Stimulated activated CD4-positive, alpha-beta T cell treated with anti-CD3 and anti-CD28 coated beads, Interleukin-4, amount 100 ng/mL, for 48 hours (primary cell): ENCODE measurements around the gene TIAM2.
"Not testable (repeated sequence)": the region's sequence is repeated elsewhere in the genome, so short reads cannot be mapped to it uniquely, and the experiment has no call there.

Source experiments
- DNase-seq, 2 donors: peaks; one replicate each; pipeline ENCODE4 v3.0.0-alpha.2; 2020; ENCODE audit warnings: low read depth in 2 of 2

The TIAM2 gene

DNA sequence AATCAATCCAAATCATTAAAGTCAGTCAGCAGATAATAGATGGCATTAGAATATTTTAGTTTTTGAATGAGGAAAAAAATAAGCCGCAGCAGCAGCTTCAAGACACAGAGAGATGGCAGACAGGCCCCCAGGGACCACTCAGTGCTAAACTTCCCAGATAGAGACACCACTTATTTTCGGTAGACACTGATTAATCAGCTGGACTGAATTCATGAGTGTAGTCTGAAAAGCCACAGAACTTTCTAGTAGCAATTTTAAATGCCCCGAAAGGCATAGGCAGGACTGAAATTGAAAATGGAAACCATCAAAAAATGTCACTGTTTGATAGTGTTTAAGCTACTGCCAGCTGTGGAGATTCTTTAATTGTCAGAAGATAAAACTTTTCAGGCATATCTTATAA lies 265.6 kb downstream of the TIAM2 start:
- DNase-seq: no peak

DNA sequence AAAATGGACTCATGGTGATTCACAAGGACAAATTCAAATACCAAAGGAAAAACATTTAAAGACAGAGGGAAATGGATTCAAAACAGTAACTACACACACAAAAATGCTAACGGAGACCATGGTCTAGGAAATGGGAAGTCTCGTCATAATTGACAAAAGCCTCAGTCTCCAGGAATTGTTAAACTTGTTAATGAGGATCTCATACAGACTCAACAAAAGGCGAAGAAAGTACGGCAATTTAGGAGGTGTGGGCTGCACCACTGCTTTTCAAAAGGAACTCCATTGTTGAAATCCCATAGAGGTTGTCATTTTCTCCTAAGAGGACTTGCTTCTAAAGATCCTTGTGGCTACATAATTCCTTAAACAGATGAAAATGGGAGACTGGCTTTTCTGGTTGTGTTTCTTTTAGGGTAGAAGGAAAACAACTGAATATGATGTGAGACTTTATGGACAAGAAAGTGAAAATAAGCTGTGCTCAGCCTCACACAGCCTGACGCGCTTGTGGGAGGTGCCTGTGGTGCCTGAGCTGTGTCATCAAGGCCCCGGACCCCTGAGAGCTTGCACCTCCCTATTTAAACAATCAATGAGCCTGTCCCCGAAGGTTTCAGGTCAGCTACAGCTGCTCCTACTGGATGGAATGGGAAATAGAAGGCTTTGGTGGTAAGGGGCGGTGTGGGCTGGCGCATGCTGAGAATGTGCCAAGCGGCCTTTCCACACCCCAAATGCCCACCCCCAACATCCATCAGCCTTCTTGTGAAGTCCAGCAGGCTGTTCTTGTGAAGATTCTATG lies 266.2 kb downstream of the TIAM2 start:
- no peak for DNase-seq

DNA sequence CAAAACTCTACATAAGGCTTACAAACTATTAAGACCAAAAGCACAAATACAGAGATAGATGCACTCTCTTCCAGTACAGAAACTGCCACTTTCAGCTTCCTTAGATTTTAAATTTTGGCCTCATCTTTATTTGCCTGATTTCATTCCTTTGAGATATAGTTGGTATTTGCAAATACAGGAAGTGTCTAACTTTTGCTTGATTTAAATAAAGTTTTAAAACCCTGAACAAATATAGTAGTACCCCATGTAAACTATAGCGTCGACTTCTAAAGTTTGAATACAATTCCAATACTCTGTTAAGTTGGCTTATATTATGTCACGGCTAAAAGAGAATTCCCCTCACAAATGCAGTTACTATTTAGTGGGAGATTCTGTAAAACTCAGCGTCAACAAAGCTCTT lies 267.5 kb downstream of the TIAM2 start:
- DNase-seq: no peak

GRCh38 chr6:155263373-155264063 lies 268.4 kb downstream of the TIAM2 start, which contains the start of gene CLDN20:
TSS of gene CLDN20 (plus strand) at chr6:155264013. CDS start at chr6:155275720, 11,707 bp downstream.
- DNase-seq: no peak

- no peak for DNase-seq
Observed at GRCh38 chr6:155264693-155265320, 269.7 kb downstream of the TIAM2 start.

- DNase-seq: no peak
Observed at GRCh38 chr6:155265843-155266535, 270.9 kb downstream of the TIAM2 start.

DNA sequence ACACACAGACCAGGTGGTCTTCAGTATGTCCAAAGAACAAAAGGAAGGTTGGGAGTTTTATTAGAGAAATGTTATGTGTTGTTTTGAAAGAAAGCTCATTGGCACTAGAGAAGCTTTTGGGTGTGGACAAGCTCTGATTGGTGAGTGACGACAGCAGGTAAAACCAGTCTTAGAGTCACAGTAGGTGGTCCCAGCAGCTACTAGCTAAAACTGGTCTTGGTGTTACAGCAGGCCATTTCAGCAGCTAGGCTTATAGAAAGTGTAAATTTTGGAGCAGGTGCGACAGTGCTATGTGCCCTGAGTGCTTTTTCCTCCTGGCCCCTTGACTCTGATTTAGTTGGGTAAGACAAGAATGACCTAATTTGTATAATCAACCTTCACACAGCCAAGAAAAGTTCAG lies 272.3 kb downstream of the TIAM2 start:
- DNase-seq: no peak

- not testable (repeated sequence) for DNase-seq
Observed at GRCh38 chr6:155268088-155268867, 273.2 kb downstream of the TIAM2 start.

DNA sequence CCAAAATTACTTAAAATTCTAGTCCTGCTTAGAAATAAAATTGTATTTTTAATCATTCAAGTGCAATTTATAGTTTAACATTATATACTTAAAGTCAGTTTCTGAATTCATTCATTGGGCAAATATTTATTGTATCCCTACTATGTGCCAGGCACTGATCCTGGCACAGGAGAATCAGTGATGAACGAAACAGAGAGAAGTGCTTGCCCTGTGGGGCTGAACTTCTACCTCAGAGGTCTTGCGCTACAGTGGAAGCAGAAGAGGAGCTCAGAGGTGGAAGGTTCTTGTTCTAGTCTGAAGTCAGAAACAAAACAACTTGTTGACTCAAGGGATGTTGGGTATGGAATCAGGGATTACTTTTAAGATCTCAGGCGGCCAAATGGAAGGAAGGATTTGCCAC lies 274.6 kb downstream of the TIAM2 start:
- DNase-seq: no peak

GRCh38 chr6:155270561-155271091 lies 275.5 kb downstream of the TIAM2 start:
- DNase-seq: no peak

GRCh38 chr6:155271145-155271544 lies 276.0 kb downstream of the TIAM2 start:
- DNase-seq: no peak

GRCh38 chr6:155272353-155273232 lies 277.5 kb downstream of the TIAM2 start:
- DNase-seq: no peak

GRCh38 chr6:155273431-155273830 lies 278.3 kb downstream of the TIAM2 start:
- no peak for DNase-seq

GRCh38 chr6:155274106-155274505 lies 279.0 kb downstream of the TIAM2 start:
- no peak for DNase-seq

- no peak for DNase-seq
Observed at GRCh38 chr6:155274533-155274932, 279.4 kb downstream of the TIAM2 start.

DNA sequence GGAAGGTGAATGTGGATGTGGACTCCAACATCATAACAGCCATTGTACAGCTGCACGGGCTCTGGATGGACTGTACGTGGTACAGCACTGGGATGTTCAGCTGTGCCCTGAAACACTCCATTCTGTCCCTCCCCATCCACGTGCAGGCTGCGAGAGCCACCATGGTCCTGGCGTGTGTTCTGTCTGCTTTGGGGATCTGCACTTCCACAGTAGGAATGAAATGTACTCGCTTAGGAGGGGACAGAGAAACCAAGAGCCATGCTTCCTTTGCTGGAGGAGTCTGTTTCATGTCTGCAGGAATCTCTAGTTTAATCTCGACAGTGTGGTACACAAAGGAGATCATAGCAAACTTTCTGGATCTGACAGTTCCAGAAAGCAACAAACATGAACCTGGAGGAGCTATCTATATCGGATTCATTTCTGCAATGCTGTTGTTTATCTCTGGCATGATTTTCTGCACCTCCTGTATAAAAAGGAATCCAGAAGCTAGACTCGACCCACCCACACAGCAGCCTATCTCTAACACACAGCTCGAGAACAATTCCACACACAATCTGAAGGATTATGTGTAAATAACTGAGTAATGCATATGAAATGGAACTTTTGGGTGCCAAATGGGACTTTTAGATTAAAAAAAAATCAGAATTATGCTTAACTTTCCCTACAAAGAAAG lies 280.8 kb downstream of the TIAM2 start:
- DNase-seq: no peak

- DNase-seq: no peak
Observed at GRCh38 chr6:155276638-155277037, 281.5 kb downstream of the TIAM2 start.

- no peak for DNase-seq
Observed at GRCh38 chr6:155278319-155279049, 283.4 kb downstream of the TIAM2 start.

GRCh38 chr6:155284775-155285174 lies 289.7 kb downstream of the TIAM2 start:
- DNase-seq: no peak
